ENCODE results near the gene TMPRSS9. TPM values are rescaled to one million over a fixed set of nuclear protein-coding genes. Genes with fewer than 3 reads are reported as not detected.
"Not testable (repeated sequence)": the region's sequence is repeated elsewhere in the genome, so short reads cannot be mapped to it uniquely, and the experiment has no call there.

The TMPRSS9 gene
- total RNA-seq, 2 donors from 2014 or later = not detected

- DNase-seq (ENCODE audit: low spot score) = no peak
- intact Hi-C loops (cut with DNase I) = no loop called here
Measured at GRCh38 chr19:2412449-2412848, 52.4 kb downstream of the TMPRSS9 start.

- intact Hi-C loops (cut with DNase I) = no loop called here
- no peak for DNase-seq (ENCODE audit: low spot score)
Measured at GRCh38 chr19:2413159-2413558, 53.1 kb downstream of the TMPRSS9 start.

- DNase-seq (ENCODE audit: low spot score) = no peak
- intact Hi-C loops (cut with DNase I) = no loop called here
Measured at GRCh38 chr19:2413629-2414028, 53.6 kb downstream of the TMPRSS9 start.

- no peak for DNase-seq (ENCODE audit: low spot score)
- intact Hi-C loops (cut with DNase I) = no loop called here
Measured at GRCh38 chr19:2415281-2415972, 55.4 kb downstream of the TMPRSS9 start.

GRCh38 chr19:2415973-2416319, 55.9 kb downstream of the TMPRSS9 start:
- DNase-seq (ENCODE audit: low spot score) = no peak
- intact Hi-C loops (cut with DNase I) = no loop called here

GRCh38 chr19:2416321-2417097, 56.4 kb downstream of the TMPRSS9 start:
- no peak for DNase-seq (ENCODE audit: low spot score)
- intact Hi-C loops (cut with DNase I) = no loop called here

- DNase-seq (ENCODE audit: low spot score); intact Hi-C loops (cut with DNase I): not testable (repeated sequence)
Measured at GRCh38 chr19:2417436-2417835, 57.4 kb downstream of the TMPRSS9 start.

GRCh38 chr19:2417881-2418406, 57.9 kb downstream of the TMPRSS9 start:
- intact Hi-C loops (cut with DNase I) = no loop called here
- DNase-seq (ENCODE audit: low spot score) = no peak

- intact Hi-C loops (cut with DNase I) = no loop called here
- DNase-seq (ENCODE audit: low spot score) = no peak
Measured at GRCh38 chr19:2419754-2420153, 59.7 kb downstream of the TMPRSS9 start.

- intact Hi-C loops (cut with DNase I) = no loop called here
- no peak for DNase-seq (ENCODE audit: low spot score)
Measured at GRCh38 chr19:2420490-2420889, 60.4 kb downstream of the TMPRSS9 start.

GRCh38 chr19:2421581-2422306, 61.7 kb downstream of the TMPRSS9 start:
- intact Hi-C loops (cut with DNase I) = no loop called here
- no peak for DNase-seq (ENCODE audit: low spot score)

GRCh38 chr19:2423071-2423914, 63.2 kb downstream of the TMPRSS9 start:
- intact Hi-C loops (cut with DNase I) = no loop called here
- no peak for DNase-seq (ENCODE audit: low spot score)

GRCh38 chr19:2423915-2424685, 64.0 kb downstream of the TMPRSS9 start:
- intact Hi-C loops (cut with DNase I) = no loop called here
- DNase-seq (ENCODE audit: low spot score) = no peak

GRCh38 chr19:2424686-2425621, 64.9 kb downstream of the TMPRSS9 start:
- peak; percentile 87 for DNase-seq (ENCODE audit: low spot score)
- intact Hi-C loops (cut with DNase I) = no loop called here

GRCh38 chr19:2425622-2426581, 65.8 kb downstream of the TMPRSS9 start:
- peak; percentile 74 for DNase-seq (ENCODE audit: low spot score)
- intact Hi-C loops (cut with DNase I) = no loop called here

All from posterior vena cava (tissue), 2 donors.